ENCODE measurements around the gene ZNF805. TPM values are rescaled to one million over a fixed set of nuclear protein-coding genes. Genes with fewer than 3 reads are reported as not detected.
"Not testable (repeated sequence)": the region's sequence is repeated elsewhere in the genome, so short reads cannot be mapped to it uniquely, and the experiment has no call there.

The ZNF805 gene
- total RNA-seq, 2 donors from 2014 or later, result 6.2 to 11.4 TPM

DNA sequence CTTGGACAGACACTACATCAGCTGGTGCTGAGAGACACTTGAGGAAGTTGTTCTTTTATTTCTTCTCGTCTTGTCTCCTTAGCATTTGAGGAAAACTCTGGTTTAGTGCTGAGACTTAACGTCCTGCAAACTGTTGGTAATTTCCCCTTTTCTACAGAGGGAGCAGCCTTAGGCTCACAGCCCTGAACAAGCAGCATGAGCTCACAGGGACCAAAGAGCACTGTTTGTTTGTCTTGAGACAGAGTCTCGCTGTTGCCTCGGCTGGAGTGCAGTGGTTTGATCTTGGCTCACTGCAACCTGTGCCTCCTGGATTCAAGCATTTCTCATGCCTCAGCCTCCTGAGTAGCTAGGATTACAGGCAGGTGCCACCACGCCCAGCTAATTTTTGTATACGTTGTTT is 5.5 kb downstream of the ZNF805 start:
- Histone ChIP-seq H3K4me1 (peaks cover 17% of the 10 kb centered on the region), H3K27me3 (no peaks in the 10 kb centered on the region), H3K4me3 (no peak overlapping the region), H3K27ac (no peak overlapping the region), H3K9me3 (no peaks in the 10 kb centered on the region), H3K36me3 (peaks cover 7% of the 10 kb centered on the region), H3K9ac (ENCODE audit: low read depth in 2 of 2, low read length in 2 of 2) (no peak overlapping the region)
- TF ChIP-seq CTCF (IDR thresholded peaks at IDR 0.05), result no peak
- intact Hi-C loops (cut with DNase I), result no loop called here
- no peak for DNase-seq

DNA sequence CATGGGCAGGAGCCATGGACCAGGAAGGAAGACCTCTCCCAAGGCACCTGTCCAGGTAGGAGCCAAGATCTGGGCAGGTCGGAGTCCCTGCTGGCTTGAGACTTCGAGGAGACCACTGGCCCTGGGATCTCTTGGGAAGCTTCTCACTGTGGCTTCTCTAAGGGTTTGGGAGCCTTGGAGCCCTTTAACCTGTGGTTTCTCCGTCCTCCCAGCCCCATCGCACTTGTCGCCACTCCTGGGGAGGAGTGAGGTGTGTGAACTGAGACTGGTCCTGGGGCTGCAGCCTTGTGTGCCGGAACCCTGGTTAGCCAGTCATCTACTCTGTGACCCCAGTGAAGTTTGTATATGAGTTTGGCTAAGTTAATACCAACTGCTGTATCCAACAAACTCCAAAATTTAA is 8.2 kb downstream of the ZNF805 start:
- peaks cover 23% of the 10 kb centered on the region for H3K36me3 ChIP-seq
- no peak overlapping the region for H3K27ac ChIP-seq
- H3K27me3 ChIP-seq, result no peaks in the 10 kb centered on the region
- no peaks in the 10 kb centered on the region for H3K9me3 ChIP-seq
- no peak for TF ChIP-seq CTCF (IDR thresholded peaks at IDR 0.05)
- DNase-seq, result no peak
- H3K4me1 ChIP-seq, result no peaks in the 10 kb centered on the region
- no peak overlapping the region for H3K9ac ChIP-seq (ENCODE audit: low read depth in 2 of 2, low read length in 2 of 2)
- intact Hi-C loops (cut with DNase I), result no loop called here
- H3K4me3 ChIP-seq, result no peak overlapping the region

DNA sequence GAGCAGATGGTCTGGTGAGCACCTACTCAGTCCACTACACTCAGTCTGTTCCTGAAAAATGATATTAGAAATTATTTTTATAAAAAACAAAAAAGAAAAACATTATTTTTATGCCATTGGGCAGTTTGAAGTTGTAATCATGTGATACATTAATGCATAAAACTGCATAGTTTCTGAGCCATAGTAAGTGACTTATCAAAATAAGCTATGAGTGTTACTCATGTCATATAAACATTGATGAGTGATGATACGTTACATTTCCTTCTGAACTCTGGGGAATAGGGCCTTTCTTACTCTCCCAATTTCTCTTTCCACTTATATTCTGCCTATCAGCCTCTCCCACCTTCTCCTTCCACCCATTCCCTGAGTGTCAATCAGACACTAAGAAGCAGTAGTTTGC is 8.9 kb downstream of the ZNF805 start:
- Histone ChIP-seq H3K9me3 (no peaks in the 10 kb centered on the region), H3K27me3 (no peaks in the 10 kb centered on the region), H3K4me3 (no peak overlapping the region), H3K4me1 (no peaks in the 10 kb centered on the region), H3K36me3 (peaks cover 24% of the 10 kb centered on the region), H3K27ac (no peak overlapping the region), H3K9ac (ENCODE audit: low read depth in 2 of 2, low read length in 2 of 2) (no peak overlapping the region)
- TF ChIP-seq CTCF (IDR thresholded peaks at IDR 0.05), result no peak
- no peak for DNase-seq
- intact Hi-C loops (cut with DNase I), result no loop called here

GRCh38 chr19:57253767-57254166 is 13.3 kb downstream of the ZNF805 start:
- H3K4me1 ChIP-seq; DNase-seq; H3K9ac ChIP-seq (ENCODE audit: low read depth in 2 of 2, low read length in 2 of 2); intact Hi-C loops (cut with DNase I); H3K4me3 ChIP-seq; H3K27me3 ChIP-seq; H3K9me3 ChIP-seq; H3K27ac ChIP-seq: not testable (repeated sequence)
- H3K36me3 ChIP-seq, result peaks cover 22% of the 10 kb centered on the region

DNA sequence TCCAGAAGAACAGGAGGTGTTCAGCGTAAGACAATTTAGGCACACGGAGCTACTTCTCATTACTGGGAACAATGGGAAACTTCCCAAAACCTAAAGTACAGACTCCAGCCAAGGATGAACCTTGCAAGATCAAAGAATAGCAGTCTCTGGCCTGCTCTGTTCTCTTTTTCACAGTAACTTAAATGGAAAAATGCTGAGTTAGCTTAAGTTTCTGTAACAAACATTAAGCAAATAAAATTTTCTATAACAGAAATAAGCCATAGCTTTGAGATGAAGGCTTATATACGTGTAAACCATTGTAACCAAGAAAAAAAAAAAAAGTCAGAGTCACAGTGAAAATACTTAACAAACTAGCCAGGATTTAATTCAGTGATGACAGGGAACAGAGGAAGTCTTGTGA is 21.6 kb downstream of the ZNF805 start:
- Histone ChIP-seq H3K4me1 (no peaks in the 10 kb centered on the region), H3K27me3 (no peaks in the 10 kb centered on the region), H3K4me3 (no peak overlapping the region), H3K36me3 (no peaks in the 10 kb centered on the region), H3K9ac (ENCODE audit: low read depth in 2 of 2, low read length in 2 of 2) (no peak overlapping the region), H3K9me3 (no peaks in the 10 kb centered on the region), H3K27ac (no peak overlapping the region)
- DNase-seq, result no peak
- intact Hi-C loops (cut with DNase I), result no loop called here
- TF ChIP-seq CTCF (IDR thresholded peaks at IDR 0.05), result no peak

DNA sequence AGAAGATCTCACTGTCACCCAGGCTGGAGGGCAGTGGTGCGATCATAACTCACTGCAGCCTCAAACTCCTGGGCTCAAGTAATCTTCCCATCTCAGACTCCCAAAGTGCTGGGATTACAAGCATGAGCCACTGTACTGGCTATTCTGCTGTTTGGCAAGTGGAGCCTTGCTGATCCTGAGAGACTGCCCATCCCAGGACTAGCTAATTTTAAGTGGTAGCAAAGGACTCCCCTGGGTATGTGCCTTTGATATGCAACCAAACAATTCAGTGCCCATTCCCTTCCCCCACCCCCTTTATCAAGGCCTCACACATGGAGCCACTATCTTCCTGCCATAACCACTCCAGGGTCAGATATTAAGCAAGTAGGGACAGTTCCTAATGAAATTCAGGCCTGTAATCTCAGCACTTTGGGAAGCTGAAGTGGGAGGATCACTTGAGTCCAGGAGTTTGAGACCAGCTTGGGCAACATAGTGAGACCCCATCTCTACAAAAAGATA is 22.9 kb downstream of the ZNF805 start:
- no peak for DNase-seq
- H3K27ac ChIP-seq, result no peak overlapping the region
- H3K4me1 ChIP-seq, result no peaks in the 10 kb centered on the region
- no peaks in the 10 kb centered on the region for H3K36me3 ChIP-seq
- H3K27me3 ChIP-seq, result no peaks in the 10 kb centered on the region
- no peaks in the 10 kb centered on the region for H3K9me3 ChIP-seq
- no peak overlapping the region for H3K4me3 ChIP-seq
- TF ChIP-seq CTCF (IDR thresholded peaks at IDR 0.05), result no peak
- H3K9ac ChIP-seq (ENCODE audit: low read depth in 2 of 2, low read length in 2 of 2), result no peak overlapping the region
- intact Hi-C loops (cut with DNase I), result no loop called here

All from colonic mucosa (tissue), 4 donors.